H1 (cell line): ENCODE data around the gene SYT6. TPM values are rescaled to one million over a fixed set of nuclear protein-coding genes. Genes with fewer than 3 reads are reported as not detected.

ENCODE experiments used
- CTCF ChIA-PET: fragments of 300-600 bp; sonication (Branson Sonifier 250); formaldehyde crosslinking; loops from one replicate; lab custom pipeline; 2021; ENCODE audit not compliant: partially characterized antibody; lab: Charles Lee
- POLR2A ChIA-PET: fragments of 300-600 bp; sonication (Branson Sonifier 250); formaldehyde crosslinking; loops from one replicate; lab custom pipeline; 2021; ENCODE audit warnings: inconsistent platforms; ENCODE audit not compliant: partially characterized antibody; lab: Charles Lee
- DNase-seq, 2 experiments: peaks; one replicate each; pipeline versions ENCODE4 v3.0.0 to v3.0.0-alpha.2; 2010 to 2022; ENCODE audit warnings: low spot score in 2 of 2, low read depth in 1 of 2, mixed read lengths in 1 of 2
- FAIRE-seq: peaks from 2 replicates; lab custom pipeline; 2011; peaks lifted over from hg19 to GRCh38; lab: Jason Lieb, UNC
- H2AFZ ChIP-seq: 2 replicates; pipeline ENCODE4 v1.8.1; 2012; ENCODE audit warnings: low read length, inconsistent platforms
- H2AK5ac ChIP-seq: 2 replicates; pipeline ENCODE4 v1.6.1; 2013; ENCODE audit warnings: low read depth, low read length
- H2BK120ac ChIP-seq: replicated peaks from 2 replicates; pipeline ENCODE3; 2013; ENCODE audit warnings: low read depth, low read length, inconsistent platforms
- H2BK12ac ChIP-seq: 2 replicates; pipeline ENCODE4 v1.6.1; 2013; ENCODE audit warnings: low read depth, low read length
- H2BK15ac ChIP-seq: 2 replicates; pipeline ENCODE4 v1.6.1; 2013; ENCODE audit warnings: low read length
- H2BK20ac ChIP-seq: 2 replicates; pipeline ENCODE4 v1.6.1; 2013; ENCODE audit warnings: low read length
- H2BK5ac ChIP-seq: 2 replicates; pipeline ENCODE4 v1.6.1; 2013; ENCODE audit warnings: low read depth, low read length
- H3K14ac ChIP-seq: 2 replicates; pipeline ENCODE4 v1.6.1; 2013; ENCODE audit warnings: inconsistent platforms; ENCODE audit not compliant: insufficient read length
- H3K18ac ChIP-seq: 2 replicates; pipeline ENCODE4 v1.6.1; 2013; ENCODE audit warnings: low read length; ENCODE audit errors: extremely low read depth
- H3K23ac ChIP-seq: 2 replicates; pipeline ENCODE4 v1.6.1; 2013; ENCODE audit warnings: inconsistent platforms; ENCODE audit not compliant: insufficient read length
- H3K23me2 ChIP-seq: 2 replicates; pipeline ENCODE4 v1.6.1; 2013; ENCODE audit warnings: low read depth, low read length
- H3K27ac ChIP-seq: 2 replicates; pipeline ENCODE4 v1.6.1; 2011; ENCODE audit warnings: low read depth, low read length, inconsistent platforms
- H3K27me3 ChIP-seq, 4 experiments: replicated peaks in 1 of 4; 1 replicate in 1 of 4; 2 replicates in 3 of 4; pipeline versions ENCODE4 v1.6.1 to v1.8.1; 2011 to 2013; ENCODE audit warnings: low read length in 3 of 4, mild to moderate bottlenecking in 3 of 4, inconsistent platforms in 2 of 4, mixed read lengths in 2 of 4, moderate library complexity in 1 of 4; ENCODE audit not compliant: control insufficient read depth in 3 of 4, insufficient read depth in 3 of 4; ENCODE audit errors: extremely low read depth in 1 of 4
- H3K36me3 ChIP-seq, 4 experiments: 2 replicates each; pipeline versions ENCODE4 v1.6.1 to v1.8.1; 2011 to 2013; ENCODE audit warnings: mild to moderate bottlenecking in 4 of 4, low read length in 3 of 4, moderate library complexity in 2 of 4, control low read depth in 1 of 4, inconsistent platforms in 1 of 4; ENCODE audit not compliant: insufficient read depth in 4 of 4, control insufficient read depth in 2 of 4
- H3K4ac ChIP-seq: replicated peaks from 2 replicates; pipeline ENCODE3; 2013; ENCODE audit warnings: low read length, low read depth, mixed read lengths, inconsistent platforms; ENCODE audit not compliant: insufficient read length
- H3K4me1 ChIP-seq, 4 experiments: replicated peaks in 1 of 4; 1 replicate in 1 of 4; 2 replicates in 3 of 4; pipeline versions ENCODE4 v1.6.1 to v1.8.1; 2011 to 2013; ENCODE audit warnings: low read length in 3 of 4, inconsistent platforms in 2 of 4, mixed read lengths in 1 of 4; ENCODE audit not compliant: insufficient read depth in 4 of 4, control insufficient read depth in 3 of 4
- H3K4me2 ChIP-seq, 2 experiments: 2 replicates each; pipeline versions ENCODE4 v1.6.1 to v1.8.1; 2011 to 2013; ENCODE audit warnings: low read depth in 2 of 2, low read length in 2 of 2, control low read depth in 1 of 2, inconsistent platforms in 1 of 2, mild to moderate bottlenecking in 1 of 2; ENCODE audit not compliant: insufficient read depth in 1 of 2
- H3K4me3 ChIP-seq, 4 experiments: fragments of 200-600, 300-600 bp in 1 of 4; sonication (generic), shearing (Covaris generic), sonication (Bioruptor Twin) in 1 of 4; 2 replicates each; pipeline versions ENCODE4 v1.5.1 to v1.8.1; 2011 to 2016; ENCODE audit warnings: low read length in 4 of 4, low read depth in 3 of 4, control low read depth in 2 of 4, inconsistent platforms in 2 of 4, mild to moderate bottlenecking in 2 of 4, mixed read lengths in 1 of 4, moderate library complexity in 1 of 4; ENCODE audit not compliant: insufficient read depth in 2 of 4; ENCODE audit errors: extremely low read depth in 1 of 4
- H3K56ac ChIP-seq: replicated peaks from 2 replicates; pipeline ENCODE3; 2013; ENCODE audit warnings: low read depth, mild to moderate bottlenecking, mixed read lengths, low read length, inconsistent platforms; ENCODE audit not compliant: insufficient read length
- H3K79me1 ChIP-seq: 2 replicates; pipeline ENCODE4 v1.6.1; 2013; ENCODE audit warnings: low read depth, low read length, control low read depth
- H3K79me2 ChIP-seq, 2 experiments: 2 replicates each; pipeline versions ENCODE4 v1.6.1 to v1.8.1; 2012 to 2013; ENCODE audit warnings: low read length in 2 of 2, mild to moderate bottlenecking in 2 of 2, inconsistent platforms in 1 of 2; ENCODE audit not compliant: insufficient read depth in 2 of 2, control insufficient read depth in 1 of 2
- H3K9ac ChIP-seq, 4 experiments: replicated peaks in 1 of 4; 1 replicate in 1 of 4; 2 replicates in 3 of 4; pipeline versions ENCODE4 v1.6.1 to v1.8.1; 2011 to 2013; ENCODE audit warnings: low read depth in 3 of 4, low read length in 3 of 4, control low read depth in 2 of 4, mild to moderate bottlenecking in 2 of 4, moderate library complexity in 2 of 4, inconsistent platforms in 1 of 4; ENCODE audit errors: extremely low read depth in 1 of 4
- H3K9me3 ChIP-seq, 2 experiments: 2 replicates each; pipeline versions ENCODE4 v1.6.1 to v1.8.1; 2012 to 2013; ENCODE audit warnings: mild to moderate bottlenecking in 2 of 2, moderate library complexity in 2 of 2, control low read depth in 1 of 2, inconsistent platforms in 1 of 2, low read depth in 1 of 2, low read length in 1 of 2, mixed read lengths in 1 of 2; ENCODE audit not compliant: insufficient read depth in 2 of 2
- H4K20me1 ChIP-seq, 2 experiments: replicated peaks in 1 of 2; 2 replicates each; pipeline versions ENCODE3 to v1.8.1; 2011 to 2013; ENCODE audit warnings: inconsistent platforms in 2 of 2, low read length in 2 of 2, mild to moderate bottlenecking in 1 of 2; ENCODE audit not compliant: insufficient read depth in 2 of 2, control insufficient read depth in 1 of 2
- H4K5ac ChIP-seq: 2 replicates; pipeline ENCODE4 v1.6.1; 2013; ENCODE audit warnings: low read length, low read depth, mixed read lengths, inconsistent platforms; ENCODE audit not compliant: insufficient read length
- H4K8ac ChIP-seq: 2 replicates; pipeline ENCODE4 v1.8.0; 2013; ENCODE audit warnings: mild to moderate bottlenecking, moderate library complexity, low read length, inconsistent platforms; ENCODE audit not compliant: insufficient read depth; ENCODE audit errors: extremely low read depth
- H4K91ac ChIP-seq: replicated peaks from 2 replicates; pipeline ENCODE3; 2013; ENCODE audit warnings: low read length, mixed read lengths, inconsistent platforms; ENCODE audit not compliant: insufficient read length
- BCL11A ChIP-seq, 2 experiments: IDR thresholded peaks; one replicate each; pipeline ENCODE4 v1.6.1; 2011; ENCODE audit warnings: low read depth in 2 of 2, low read length in 2 of 2, mild to moderate bottlenecking in 2 of 2
- CBX8 ChIP-seq: fragments of 300-800, 300-1000 bp; sonication (generic); IDR thresholded peaks from 2 replicates; pipeline ENCODE4 v1.7.1; 2016; ENCODE audit warnings: low read depth, low read length, borderline replicate concordance
- CEBPB ChIP-seq: IDR thresholded peaks from 2 replicates; pipeline ENCODE4 v1.6.1; 2012; ENCODE audit warnings: low read depth, low read length
- CHD1 ChIP-seq: IDR thresholded peaks from 2 replicates; pipeline ENCODE4 v1.6.1; 2012; ENCODE audit warnings: low read depth, low read length, improper control_type of control experiment
- CHD2 ChIP-seq: IDR thresholded peaks from 2 replicates; pipeline ENCODE4 v1.6.1; 2012; ENCODE audit warnings: low read length, improper control_type of control experiment
- FOSL1 ChIP-seq: IDR thresholded peaks from 2 replicates; pipeline ENCODE4 v1.6.1; 2011; ENCODE audit warnings: mild to moderate bottlenecking, low read depth, low read length, moderate library complexity; ENCODE audit not compliant: insufficient read depth
- KDM4A ChIP-seq: IDR thresholded peaks from one replicate; pipeline ENCODE4 v1.7.1; 2012; ENCODE audit warnings: low read depth, mild to moderate bottlenecking, moderate library complexity, low read length, inconsistent platforms; ENCODE audit not compliant: severe bottlenecking
- PHF8 ChIP-seq: fragments of 200-600 bp; sonication (generic); conservative IDR thresholded peaks from 2 replicates; pipeline ENCODE4 v1.7.1; 2012; ENCODE audit warnings: low read depth, mild to moderate bottlenecking, inconsistent platforms, low read length, moderate library complexity
- SP1 ChIP-seq: IDR thresholded peaks from 2 replicates; pipeline ENCODE4 v1.6.1; 2011; ENCODE audit warnings: low read depth, low read length
- SP2 ChIP-seq: IDR thresholded peaks from 2 replicates; pipeline ENCODE4 v1.6.1; 2012; ENCODE audit warnings: mild to moderate bottlenecking, low read length, inconsistent platforms
- SUZ12 ChIP-seq: fragments of 200-600 bp; sonication (generic); IDR thresholded peaks from 2 replicates; pipeline ENCODE4 v1.6.1; 2012; ENCODE audit warnings: mild to moderate bottlenecking, inconsistent platforms, low read length, moderate library complexity, mixed read lengths
- TAF1 ChIP-seq: IDR thresholded peaks from 2 replicates; pipeline ENCODE4 v1.6.1; 2011; ENCODE audit warnings: mild to moderate bottlenecking, low read depth, low read length
- WGBS, 2 experiments: shearing (Covaris generic) in 1 of 2; methylation state at CpG; one replicate each; pipeline versions ENCODE4 v1.1.6 to v1.1.7; 2013 to 2015; ENCODE audit warnings: low lambda C conversion rate in 2 of 2, mixed read lengths in 2 of 2, inconsistent platforms in 1 of 2, low coverage in 1 of 2, missing lambda C conversion rate in 1 of 2; ENCODE audit not compliant: insufficient replicate concordance in 2 of 2, insufficient coverage in 1 of 2, insufficient read length in 1 of 2; ENCODE audit errors: extremely low coverage in 1 of 2, missing lambda C conversion rate in 1 of 2; 5-methylcytosine and 5-hydroxymethylcytosine counted together
- polyA plus RNA-seq, 7 experiments: library from polyadenylated mRNA; depleted of rRNA in 3 of 7; stranded (reverse) in 5 of 7; unstranded in 2 of 7; fragments of >200 nt in 5 of 7; fragments of 200-250 nt in 2 of 7; gene quantifications; 1 replicate in 5 of 7; 2 replicates in 1 of 7; 4 replicates in 1 of 7; pipeline versions ENCODE4 v1.2.1 to v1.2.3, GENCODE V29; 2011 to 2013; ENCODE audit warnings: missing spikeins in 2 of 7, mixed read lengths in 2 of 7
- total RNA-seq: library from RNA; stranded (reverse); fragmentation: NEBNext Ultra II Directional; extraction: Animal tissue kit (Norgen Biotek cat#: 25700); gene quantifications from 2 replicates; pipeline ENCODE4 v1.2.1, GENCODE V29; 2021
- TF ChIP-seq, protein P1 (sequence below): IDR thresholded peaks from 2 replicates; pipeline ENCODE4 v1.6.1; 2012; ENCODE audit warnings: inconsistent platforms
- TF ChIP-seq, protein P2 (sequence below): IDR thresholded peaks from 2 replicates; pipeline ENCODE4 v1.6.1; 2012; ENCODE audit warnings: inconsistent platforms

The SYT6 gene
- total and polyA plus RNA-seq, 2 of the 8 experiments (the other 6 are each of a cell fraction or from before 2014, with no cell fraction given): 33.7 to 83.5 TPM

DNA sequence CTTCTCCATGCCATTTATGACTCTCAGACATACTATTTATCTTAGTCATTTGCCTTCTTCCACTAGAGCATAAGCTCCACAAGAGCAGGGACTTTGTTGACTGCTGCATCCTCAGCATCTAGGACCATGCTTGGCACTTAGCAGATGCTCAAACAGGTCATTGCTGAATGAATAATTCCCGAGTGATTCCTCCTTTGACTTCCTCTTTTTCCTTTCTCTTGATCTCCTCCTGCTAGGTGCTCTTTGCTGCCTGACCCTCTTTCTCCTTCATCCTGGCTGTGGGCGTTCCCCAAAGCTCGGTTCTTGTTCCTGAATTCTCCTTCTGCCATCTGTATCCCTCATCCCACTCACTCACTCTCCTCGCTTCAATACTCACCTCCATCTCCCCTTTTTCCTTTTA lies 23.5 kb downstream of the SYT6 start:
- Histone ChIP-seq H3K23me2 (no peaks in the 10 kb centered on the region), H3K79me1 (peaks cover 14% of the 10 kb centered on the region), H3K4me3 (no peak overlapping the region), H2BK20ac (no peak overlapping the region), H2AFZ (no peak overlapping the region), H3K36me3 (peaks cover 20 to 94% (median 62%) of the 10 kb centered on the region in 4 experiments), H3K79me2 (peaks cover 0 to 9% of the 10 kb centered on the region in 2 experiments; a peak in 1 of 4 replicates), H3K4ac (no peak overlapping the region), H3K9ac (no peak overlapping the region), H3K27me3 (no peaks in the 10 kb centered on the region), H3K9me3 (no peaks in the 10 kb centered on the region), H3K23ac (no peak overlapping the region), H2BK12ac (no peak overlapping the region), H4K20me1 (peaks cover 2 to 11% of the 10 kb centered on the region in 2 experiments), H4K5ac (no peak overlapping the region), H2BK120ac (no peak overlapping the region), H3K18ac (no peak overlapping the region), H4K91ac (no peak overlapping the region), H2BK5ac (no peak overlapping the region), H3K14ac (no peak overlapping the region), H3K4me1 (peaks cover 0 to 8% (median 4%) of the 10 kb centered on the region in 4 experiments; a peak in 2 of 7 replicates), H2AK5ac (no peak overlapping the region), H3K56ac (no peak overlapping the region), H4K8ac (no peak overlapping the region), H3K4me2 (no peak overlapping the region), H3K27ac (no peak overlapping the region), H2BK15ac (no peak overlapping the region)
- FAIRE-seq: no peak
- WGBS, 2 experiments: 92 to 100% methylated on average over 1 to 4 of the region's 4 CpGs
- ChIA-PET POLR2A (interaction anchor here (0.7 to 1.2 kb wide), 2 partner anchors 11 to 23 kb away, joined by 3 read pairs; no protein-coding TSS in a partner anchor), CTCF (interaction anchor here (0.6 to 2.5 kb wide), 4 partner anchors 19 to 214 kb away, joined by 3 to 7 read pairs (median 3); no protein-coding TSS in a partner anchor)
- no peak for DNase-seq
- TF ChIP-seq SUZ12: no peak
- TF ChIP-seq, protein P1, sequence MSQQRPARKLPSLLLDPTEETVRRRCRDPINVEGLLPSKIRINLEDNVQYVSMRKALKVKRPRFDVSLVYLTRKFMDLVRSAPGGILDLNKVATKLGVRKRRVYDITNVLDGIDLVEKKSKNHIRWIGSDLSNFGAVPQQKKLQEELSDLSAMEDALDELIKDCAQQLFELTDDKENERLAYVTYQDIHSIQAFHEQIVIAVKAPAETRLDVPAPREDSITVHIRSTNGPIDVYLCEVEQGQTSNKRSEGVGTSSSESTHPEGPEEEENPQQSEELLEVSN: no peak
- TF ChIP-seq CEBPB: no peak
- no peak for TF ChIP-seq CHD1
- no peak for TF ChIP-seq KDM4A
- no peak for TF ChIP-seq PHF8
- TF ChIP-seq FOSL1: no peak
- no peak for TF ChIP-seq CHD2
- no peak for TF ChIP-seq CBX8
- no peak for TF ChIP-seq SP1
- no peak for TF ChIP-seq BCL11A (IDR thresholded peaks at IDR 0.05; ENCODE audit: low read depth in 2 of 2, low read length in 2 of 2)
- TF ChIP-seq SP2: no peak
- TF ChIP-seq, protein P2, sequence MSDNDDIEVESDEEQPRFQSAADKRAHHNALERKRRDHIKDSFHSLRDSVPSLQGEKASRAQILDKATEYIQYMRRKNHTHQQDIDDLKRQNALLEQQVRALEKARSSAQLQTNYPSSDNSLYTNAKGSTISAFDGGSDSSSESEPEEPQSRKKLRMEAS: no peak
- no peak for TF ChIP-seq TAF1
